GM08714 (cell line): ENCODE results near the gene PHTF2.

ENCODE experiments used
- H3K4me3 ChIP-seq: fragments of 200-500 bp; sonication (Bioruptor generic); 2 replicates; pipeline ENCODE4 v1.5.1; 2014; ENCODE audit warnings: mild to moderate bottlenecking, low read length, inconsistent platforms
- ZNF274 ChIP-seq: IDR thresholded peaks from 2 replicates; pipeline ENCODE4 v1.6.1; 2012; ENCODE audit warnings: mild to moderate bottlenecking, low read depth, low read length

The PHTF2 gene

DNA sequence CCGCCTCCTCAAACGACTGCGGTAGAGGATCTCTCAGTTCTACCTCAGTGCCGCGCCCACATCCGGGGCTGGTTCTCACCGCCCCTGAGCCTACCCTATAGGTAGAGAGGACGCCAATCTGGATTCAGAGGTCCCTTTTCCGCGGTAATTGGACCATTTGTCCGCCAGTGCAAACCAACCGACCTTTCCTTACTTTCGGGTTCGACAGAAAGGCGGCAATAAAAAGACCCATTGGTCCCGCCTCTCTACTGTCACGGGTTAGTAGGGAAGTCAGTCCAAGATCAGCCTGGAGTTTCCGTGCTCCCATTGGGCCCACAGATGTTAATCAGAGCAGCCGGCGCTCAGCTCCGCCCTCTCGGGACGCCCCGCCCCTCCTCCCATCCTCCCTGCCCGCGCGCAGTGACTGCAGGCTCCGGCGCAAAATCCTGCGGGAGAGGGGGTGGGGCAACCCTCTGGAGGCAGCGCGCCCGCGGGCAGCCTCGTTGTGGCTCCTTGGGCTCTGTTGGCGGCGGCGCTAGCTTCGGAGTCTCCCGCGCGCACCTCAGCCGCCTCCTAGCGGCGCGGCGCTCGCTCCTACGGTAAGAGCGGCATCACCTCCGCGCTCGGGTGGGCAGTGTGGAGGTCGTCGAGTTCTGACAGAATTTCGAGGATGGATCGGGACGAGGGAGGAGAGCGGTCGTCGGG, at the start of gene PHTF2, which contains the start of gene TMEM60:
PHTF2 (plus strand) TSS at position 380 of the 684 bp plus-strand sequence.
TMEM60 (minus strand) TSS at position 41 of the 684 bp plus-strand sequence. CDS start 4,061 bp downstream, outside the sequence.
- H3K4me3 ChIP-seq, result peak within 1 kb of the TSS; percentile 89
- no peak for TF ChIP-seq ZNF274

GRCh38 chr7:77752016-77752415, 46.6 kb upstream of the PHTF2 start:
- TF ChIP-seq ZNF274, result no peak
- H3K4me3 ChIP-seq, result no peak overlapping the region

DNA sequence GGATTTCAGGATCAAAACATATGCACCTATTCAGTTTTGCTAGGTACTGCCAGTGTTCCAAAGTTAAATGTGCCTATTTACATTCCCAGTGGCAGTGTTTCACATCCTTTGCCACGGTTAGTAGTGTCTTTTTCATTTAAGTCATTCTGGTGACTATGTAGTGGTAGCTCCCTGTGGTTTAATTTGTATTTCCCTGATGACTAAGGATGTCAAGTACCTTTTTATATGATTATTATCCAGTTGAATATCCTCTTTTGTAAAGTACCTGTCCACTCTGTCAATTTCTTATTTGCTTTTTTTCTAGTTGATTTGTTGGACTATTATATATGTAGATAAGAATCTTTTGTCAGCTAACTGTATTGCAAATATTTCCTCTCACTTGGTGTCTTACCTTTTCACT, 45.4 kb upstream of the PHTF2 start:
- H3K4me3 ChIP-seq, result no peak overlapping the region
- TF ChIP-seq ZNF274, result no peak

DNA sequence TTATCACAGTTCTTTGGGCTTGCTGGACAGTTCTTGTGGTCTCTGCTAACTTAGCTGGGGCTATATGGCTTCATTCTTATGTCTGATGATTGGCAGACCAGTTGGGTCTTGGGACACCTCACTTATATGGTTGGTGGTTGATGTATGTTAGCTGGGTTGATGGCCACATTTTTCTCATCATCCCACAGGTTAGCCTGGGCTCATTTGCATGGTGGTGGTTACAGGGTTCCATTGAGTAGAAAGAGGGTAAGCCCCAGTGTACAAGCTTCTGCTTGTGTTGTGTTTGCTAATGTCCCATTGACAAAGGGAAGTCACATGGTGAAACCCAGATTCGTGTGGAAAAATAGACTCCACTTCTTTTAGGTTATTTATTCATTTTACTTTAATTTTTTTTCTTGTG, 41.0 kb upstream of the PHTF2 start:
- H3K4me3 ChIP-seq, result no peak overlapping the region
- no peak for TF ChIP-seq ZNF274

- no peak overlapping the region for H3K4me3 ChIP-seq
These were observed 39.2 kb upstream of the PHTF2 start for GRCh38 chr7:77759294-77759889.

DNA sequence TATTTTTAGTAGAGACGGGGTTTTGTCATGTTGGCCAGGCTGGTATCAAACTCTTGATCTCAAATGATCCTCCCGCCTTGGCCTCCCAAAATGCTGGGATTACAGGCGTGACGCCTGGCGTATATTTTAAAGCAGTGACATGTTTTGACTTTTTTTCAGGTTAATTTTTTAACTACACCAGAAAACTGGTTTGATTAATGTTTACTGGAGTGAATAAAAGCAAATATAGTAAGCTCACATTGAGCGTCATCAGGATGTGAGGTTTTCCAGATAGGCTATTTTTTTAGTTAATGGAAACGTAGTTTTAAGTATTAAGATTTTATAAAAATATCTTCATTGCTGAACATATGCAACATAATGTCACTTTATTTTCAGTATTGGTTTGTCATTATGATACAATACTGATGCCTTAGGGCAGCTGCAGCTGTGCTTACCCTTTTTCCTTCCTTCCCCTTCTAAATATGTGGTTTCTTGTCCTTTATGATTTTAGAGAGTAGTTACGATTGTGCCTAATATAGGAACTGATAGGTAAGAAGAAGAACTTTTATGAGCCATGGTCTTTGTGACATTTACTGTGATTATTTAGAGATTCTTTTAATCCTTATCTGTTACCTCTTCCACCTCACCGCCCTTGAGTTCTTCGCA, 37.6 kb upstream of the PHTF2 start:
- no peak for TF ChIP-seq ZNF274
- no peak overlapping the region for H3K4me3 ChIP-seq

More at GRCh38 chr7:77759294-77759889, 39.2 kb upstream of the PHTF2 start:
- TF ChIP-seq ZNF274, result no peak

DNA sequence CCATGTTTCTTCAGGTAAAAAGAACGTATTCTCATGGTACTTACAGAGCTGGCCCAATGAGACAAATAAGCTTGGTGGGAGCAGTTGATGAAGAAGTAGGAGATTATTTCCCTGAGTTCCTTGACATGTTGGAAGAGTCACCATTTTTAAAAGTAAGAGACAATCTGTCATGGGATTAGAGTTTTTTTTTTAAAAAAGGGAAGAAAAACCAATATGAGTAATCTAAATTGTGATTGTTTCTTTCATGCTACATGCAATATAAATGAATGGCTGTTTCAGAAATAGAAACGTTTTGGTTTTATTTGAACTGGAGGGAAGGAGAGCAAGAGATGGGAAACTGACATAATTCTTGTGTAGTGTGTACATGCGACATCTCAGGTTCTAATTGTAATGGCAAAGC, 33.1 kb upstream of the PHTF2 start:
- TF ChIP-seq ZNF274, result no peak
- no peak overlapping the region for H3K4me3 ChIP-seq

DNA sequence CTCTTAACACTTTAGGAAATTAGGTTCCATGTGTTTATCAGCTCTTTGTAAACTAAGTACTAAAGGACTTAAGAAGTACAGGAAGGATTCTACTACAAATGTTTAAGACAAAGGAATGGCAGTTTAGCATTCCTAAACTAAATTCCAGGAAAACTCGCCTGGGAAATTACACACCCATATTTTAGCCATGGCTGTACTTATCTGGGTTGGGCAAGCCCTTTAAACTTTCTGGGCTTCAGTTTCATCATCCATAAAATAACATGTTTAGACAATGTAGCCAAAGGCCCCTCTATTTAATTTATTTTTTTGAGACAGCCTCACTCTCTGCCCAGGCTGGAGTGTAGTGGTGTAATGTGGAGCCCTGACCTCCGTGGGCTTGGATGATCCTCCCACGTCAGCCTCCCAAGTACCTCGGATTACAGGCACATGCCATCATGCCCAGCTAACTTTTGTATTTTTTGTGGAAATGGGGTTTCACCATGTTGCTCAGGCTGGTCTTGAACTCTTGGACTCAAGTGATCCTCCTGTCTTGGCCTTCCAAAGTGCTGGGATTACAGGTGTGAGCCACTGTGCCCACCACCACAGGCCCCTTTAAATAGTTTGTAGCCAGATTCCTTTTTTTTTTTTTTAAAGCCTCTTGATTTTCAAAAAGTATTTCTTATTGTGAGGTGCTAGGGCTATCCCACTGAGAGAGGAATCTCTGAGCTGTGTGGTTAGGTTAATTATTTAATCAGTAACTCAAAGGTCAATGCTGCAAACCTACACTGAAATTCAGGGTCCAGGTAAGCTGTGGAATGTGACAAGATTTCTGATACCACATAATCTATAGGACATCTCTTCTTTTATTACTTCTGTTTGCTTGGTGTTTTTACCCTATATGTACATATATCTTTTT, 32.4 kb upstream of the PHTF2 start:
- H3K4me3 ChIP-seq, result no peak overlapping the region
- TF ChIP-seq ZNF274, result no peak

DNA sequence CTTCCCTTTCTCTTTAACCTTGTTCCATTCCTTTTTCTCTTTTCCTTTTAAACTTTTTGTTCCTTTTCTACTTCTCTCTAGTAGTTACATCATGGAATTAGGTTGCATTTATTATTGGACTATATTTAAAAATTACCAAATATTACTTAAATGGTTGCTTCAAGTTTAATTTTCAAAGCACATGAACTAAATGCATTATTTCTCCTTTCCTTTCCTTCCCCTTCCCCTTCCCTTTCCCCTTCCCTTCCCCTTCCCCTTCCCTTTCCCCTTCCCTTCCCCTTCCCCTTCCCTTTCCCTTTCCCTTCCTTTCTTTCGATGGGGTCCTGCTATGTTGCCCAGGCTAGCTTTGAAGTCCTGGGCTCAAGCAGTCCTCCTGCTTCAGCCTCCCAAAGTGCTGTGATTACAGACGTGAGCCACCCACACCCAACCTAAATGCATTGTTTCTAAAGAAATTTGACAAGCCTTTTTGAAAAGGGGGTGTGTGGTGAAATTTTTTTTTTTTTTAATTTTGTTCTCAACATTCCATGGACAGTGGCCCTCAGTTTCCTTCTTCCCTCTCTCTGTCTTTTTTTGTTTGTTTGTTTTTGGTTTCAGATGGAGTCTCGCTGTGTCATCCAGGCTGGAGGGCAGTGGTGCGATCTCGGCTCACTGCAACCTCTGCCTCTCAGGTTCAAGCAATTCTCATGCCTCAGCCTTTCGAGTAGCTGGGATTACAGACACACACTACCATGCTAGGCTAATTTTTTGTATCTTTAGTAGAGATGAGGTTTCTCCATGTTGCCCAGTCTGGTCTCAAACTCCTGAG, 31.6 kb upstream of the PHTF2 start:
- TF ChIP-seq ZNF274, result no peak

GRCh38 chr7:77770316-77770715, 28.3 kb upstream of the PHTF2 start:
- H3K4me3 ChIP-seq, result no peak overlapping the region
- TF ChIP-seq ZNF274, result no peak

More for the DNA sequence above, 31.6 kb upstream of the PHTF2 start:
- no peak overlapping the region for H3K4me3 ChIP-seq

- TF ChIP-seq ZNF274, result no peak
- H3K4me3 ChIP-seq, result no peak overlapping the region
These were observed 26.7 kb upstream of the PHTF2 start for GRCh38 chr7:77771901-77772300.

GRCh38 chr7:77778535-77778934, 20.0 kb upstream of the PHTF2 start:
- no peak for TF ChIP-seq ZNF274

DNA sequence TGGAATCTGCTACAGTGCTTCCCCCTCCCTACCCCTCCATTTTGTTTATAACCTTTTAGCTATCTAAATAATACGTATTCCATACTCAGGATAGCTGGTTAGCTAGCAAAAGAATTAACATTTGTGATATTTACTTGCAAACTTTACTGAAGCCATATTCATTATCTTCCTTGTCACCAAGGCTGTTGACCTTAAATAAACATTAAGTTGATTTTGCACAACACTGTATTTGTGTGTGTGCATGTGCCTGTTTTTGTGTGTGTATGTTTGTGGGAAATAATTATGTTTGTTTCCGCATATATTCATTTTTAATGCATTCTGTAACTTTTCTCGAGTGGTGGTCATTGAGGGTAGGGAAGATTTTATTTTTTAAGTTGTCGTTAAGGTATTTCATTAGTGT, 16.2 kb upstream of the PHTF2 start:
- no peak for TF ChIP-seq ZNF274
- no peak overlapping the region for H3K4me3 ChIP-seq

More at GRCh38 chr7:77778535-77778934, 20.0 kb upstream of the PHTF2 start:
- H3K4me3 ChIP-seq, result no peak overlapping the region
